Measurements from ENCODE around the gene CHL1.
"Not testable (repeated sequence)": the region's sequence is repeated elsewhere in the genome, so short reads cannot be mapped to it uniquely, and the experiment has no call there.

The CHL1 gene

GRCh38 chr3:341998-342397 is 145.4 kb downstream of the CHL1 start:
- no peak for DNase-seq (ENCODE audit: low read depth)

- no peak for DNase-seq (ENCODE audit: low read depth)
Measured at GRCh38 chr3:346186-346585, 149.6 kb downstream of the CHL1 start.

GRCh38 chr3:347581-347980 is 151.0 kb downstream of the CHL1 start:
- DNase-seq (ENCODE audit: low read depth): no peak

GRCh38 chr3:350871-351371 is 154.4 kb downstream of the CHL1 start:
- no peak for DNase-seq (ENCODE audit: low read depth)

- no peak for DNase-seq (ENCODE audit: low read depth)
Measured at GRCh38 chr3:352599-352998, 156.0 kb downstream of the CHL1 start.

- DNase-seq (ENCODE audit: low read depth): no peak
Measured at GRCh38 chr3:353191-353739, 156.7 kb downstream of the CHL1 start.

GRCh38 chr3:354432-354831 is 157.9 kb downstream of the CHL1 start:
- DNase-seq (ENCODE audit: low read depth): no peak

- DNase-seq (ENCODE audit: low read depth): no peak
Measured at GRCh38 chr3:355622-356021, 159.1 kb downstream of the CHL1 start.

GRCh38 chr3:356952-357351 is 160.4 kb downstream of the CHL1 start:
- no peak for DNase-seq (ENCODE audit: low read depth)

- no peak for DNase-seq (ENCODE audit: low read depth)
Measured at GRCh38 chr3:359672-360071, 163.1 kb downstream of the CHL1 start.

GRCh38 chr3:362681-363338 is 166.2 kb downstream of the CHL1 start:
- DNase-seq (ENCODE audit: low read depth): no peak

GRCh38 chr3:364287-364686 is 167.7 kb downstream of the CHL1 start:
- no peak for DNase-seq (ENCODE audit: low read depth)

- DNase-seq (ENCODE audit: low read depth): no peak
Measured at GRCh38 chr3:365268-365667, 168.7 kb downstream of the CHL1 start.

- DNase-seq (ENCODE audit: low read depth): not testable (repeated sequence)
Measured at GRCh38 chr3:366253-366652, 169.7 kb downstream of the CHL1 start.

GRCh38 chr3:373193-373779 is 176.7 kb downstream of the CHL1 start:
- no peak for DNase-seq (ENCODE audit: low read depth)

- no peak for DNase-seq (ENCODE audit: low read depth)
Measured at GRCh38 chr3:374459-374858, 177.9 kb downstream of the CHL1 start.

- no peak for DNase-seq (ENCODE audit: low read depth)
Measured at GRCh38 chr3:377158-377561, 180.6 kb downstream of the CHL1 start.

- DNase-seq (ENCODE audit: low read depth): no peak
Measured at GRCh38 chr3:380801-381200, 184.2 kb downstream of the CHL1 start.

GRCh38 chr3:385151-385550 is 188.6 kb downstream of the CHL1 start:
- no peak for DNase-seq (ENCODE audit: low read depth)

GRCh38 chr3:394775-395174 is 198.2 kb downstream of the CHL1 start:
- DNase-seq (ENCODE audit: low read depth): no peak

- no peak for DNase-seq (ENCODE audit: low read depth)
Measured at GRCh38 chr3:396293-396692, 199.7 kb downstream of the CHL1 start.

GRCh38 chr3:399647-400046 is 203.1 kb downstream of the CHL1 start:
- no peak for DNase-seq (ENCODE audit: low read depth)

- no peak for DNase-seq (ENCODE audit: low read depth)
Measured at GRCh38 chr3:403826-404225, 207.3 kb downstream of the CHL1 start.

GRCh38 chr3:409011-409410 is 212.4 kb downstream of the CHL1 start:
- no peak for DNase-seq (ENCODE audit: low read depth)
